T-helper 1 cell (primary cell): Measurements from ENCODE around the gene MAD1L1.
"Not testable (repeated sequence)": the region's sequence is repeated elsewhere in the genome, so short reads cannot be mapped to it uniquely, and the experiment has no call there.

Experiments
- DNase-seq, 5 donors: peaks; one replicate each; pipeline ENCODE4 v3.0.0-alpha.2; 2012 to 2020

MAD1L1 gene

DNA sequence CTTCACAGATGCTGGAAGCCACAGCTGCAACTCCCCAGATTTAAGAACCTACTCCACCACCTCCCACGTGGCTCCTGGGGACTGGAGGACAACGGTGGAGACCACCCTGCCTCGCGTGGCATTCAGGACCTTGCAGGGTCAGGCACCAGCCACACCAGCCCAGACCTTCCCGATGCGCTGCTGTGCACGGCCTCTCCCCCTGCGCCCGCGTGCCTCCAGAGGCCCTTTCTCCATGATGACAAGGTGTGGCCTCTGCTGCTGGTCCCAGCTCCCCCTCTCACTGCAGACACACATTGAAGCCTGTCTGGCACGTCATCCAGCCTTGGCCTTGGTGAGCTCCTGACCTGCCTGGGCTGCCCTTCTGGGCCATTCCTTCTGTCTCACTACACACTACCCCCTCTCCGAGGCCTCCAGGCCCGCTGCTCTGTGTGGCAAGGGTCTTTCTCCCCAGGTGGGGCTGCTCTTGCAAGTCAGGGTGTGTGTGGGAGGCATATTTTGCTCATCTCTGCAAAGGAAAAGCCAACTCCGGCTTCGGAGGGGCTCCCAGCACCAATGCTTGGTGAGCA, 254.8 kb downstream of the MAD1L1 start:
- DNase-seq, result no peak

GRCh38 chr7:1977059-1977875, 255.5 kb downstream of the MAD1L1 start:
- DNase-seq, result no peak

DNA sequence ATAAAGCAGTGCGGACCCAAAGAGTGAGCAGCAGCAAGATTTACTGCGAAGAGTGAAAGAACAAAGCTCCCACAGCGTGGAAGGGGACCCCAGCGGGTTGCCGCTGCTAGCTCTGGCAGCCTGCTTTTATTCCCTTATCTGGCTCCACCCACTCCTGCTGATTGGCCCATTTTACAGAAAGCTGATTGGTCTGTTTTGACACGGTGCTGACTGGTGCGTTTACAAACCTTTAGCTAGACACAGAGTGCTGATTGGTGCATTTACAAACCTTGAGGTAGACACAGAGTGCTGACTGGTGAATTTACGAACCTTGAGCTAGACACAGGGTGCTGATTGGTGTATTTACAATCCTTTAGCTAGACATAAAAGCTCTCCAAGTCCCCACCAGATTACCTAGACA, 256.2 kb downstream of the MAD1L1 start:
- DNase-seq, result not testable (repeated sequence)

DNA sequence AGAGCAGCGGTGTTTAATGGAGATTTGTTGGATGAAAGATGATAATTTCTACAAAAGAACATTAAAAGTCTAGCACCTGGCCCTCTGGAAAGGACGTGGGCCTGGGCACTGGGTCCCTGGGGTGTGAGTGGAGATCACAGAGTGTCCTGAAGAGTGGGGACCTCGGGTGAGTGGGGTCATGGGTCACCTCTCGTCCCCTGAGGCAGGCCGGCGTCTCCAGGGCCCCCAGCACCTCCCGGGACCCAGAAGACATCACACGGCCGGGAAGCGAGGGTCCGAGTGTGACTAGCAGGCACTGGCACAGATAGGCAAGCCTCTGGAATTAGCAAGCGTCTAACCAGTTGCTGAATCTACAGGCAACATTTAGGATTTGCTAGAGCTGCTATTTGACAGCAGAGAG, 257.2 kb downstream of the MAD1L1 start:
- DNase-seq, result no peak

DNA sequence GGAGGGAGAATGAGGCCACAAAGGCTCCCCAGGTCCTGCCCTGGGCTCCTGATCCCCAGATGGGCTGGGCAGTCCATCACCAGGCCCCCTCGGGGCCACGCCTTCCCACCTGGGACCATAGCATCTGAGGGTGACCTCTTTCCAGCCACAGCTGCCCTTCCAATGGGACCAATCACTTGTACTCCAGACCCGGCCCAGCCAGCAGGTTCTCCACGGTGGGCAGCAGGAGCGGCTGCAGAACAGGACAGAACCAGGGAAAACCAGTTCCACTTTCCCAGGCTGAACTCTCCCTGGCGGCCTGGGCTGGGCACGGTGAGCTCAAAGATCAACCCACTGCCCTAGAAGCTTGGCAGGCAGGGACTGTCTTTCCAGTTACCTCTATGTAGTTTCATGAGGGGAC, 257.6 kb downstream of the MAD1L1 start:
- no peak for DNase-seq

GRCh38 chr7:1974290-1975101, 258.2 kb downstream of the MAD1L1 start:
- no peak for DNase-seq

- no peak for DNase-seq
Observed at GRCh38 chr7:1973321-1974251, 259.2 kb downstream of the MAD1L1 start.

- no peak for DNase-seq
Observed at GRCh38 chr7:1972744-1973143, 260.0 kb downstream of the MAD1L1 start.

DNA sequence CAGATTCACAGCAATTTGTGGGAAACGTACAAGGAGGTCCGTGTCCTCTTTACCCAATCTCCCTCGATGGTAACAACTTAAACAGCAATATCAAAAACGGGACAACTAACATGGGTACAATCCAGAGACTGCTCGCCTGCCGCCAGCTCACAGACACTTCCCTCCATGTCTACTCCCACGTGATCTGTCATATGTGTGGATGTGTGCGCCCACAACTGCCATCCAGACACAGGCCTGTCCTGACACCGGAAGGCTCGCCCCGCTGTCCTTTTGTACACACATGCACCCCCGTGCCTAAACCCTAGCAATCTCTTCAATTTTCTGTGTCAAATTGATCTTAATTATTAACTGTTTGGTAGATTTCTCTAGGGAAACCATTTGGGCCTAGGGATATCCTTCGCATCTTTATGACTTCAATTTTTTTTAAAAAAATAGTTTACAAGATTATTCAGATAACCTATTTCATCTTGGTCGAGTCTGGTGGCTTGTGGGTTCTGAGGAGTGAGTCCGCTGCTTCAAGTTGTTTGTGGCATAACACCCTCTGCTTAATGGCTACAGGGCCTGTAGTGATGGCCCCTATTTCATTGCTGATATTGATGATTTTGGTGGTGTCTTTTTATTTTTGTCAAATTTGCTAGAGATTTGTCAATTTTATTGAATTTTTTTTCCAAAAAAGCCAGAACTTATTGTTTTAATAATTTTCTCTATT, 260.6 kb downstream of the MAD1L1 start:
- DNase-seq, result no peak

DNA sequence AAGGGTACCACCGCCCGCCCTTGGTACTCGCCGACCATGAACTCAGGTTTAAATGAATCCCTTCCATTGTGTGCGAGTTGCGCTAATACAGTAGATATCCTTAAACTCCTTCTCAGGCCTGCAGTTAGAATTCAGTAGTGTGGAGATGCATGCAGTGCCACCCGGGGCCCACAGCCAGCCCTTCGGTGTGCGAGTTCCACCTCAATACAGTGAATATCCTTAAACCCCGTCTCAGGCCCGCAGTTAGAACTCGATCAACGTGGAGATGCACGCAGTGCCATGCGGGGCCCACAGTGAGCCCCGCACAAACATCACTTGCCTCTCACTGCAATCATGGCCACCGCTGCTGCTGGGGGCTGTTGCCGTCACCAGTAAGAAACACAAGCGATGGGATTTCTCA, 261.9 kb downstream of the MAD1L1 start:
- DNase-seq, result no peak

DNA sequence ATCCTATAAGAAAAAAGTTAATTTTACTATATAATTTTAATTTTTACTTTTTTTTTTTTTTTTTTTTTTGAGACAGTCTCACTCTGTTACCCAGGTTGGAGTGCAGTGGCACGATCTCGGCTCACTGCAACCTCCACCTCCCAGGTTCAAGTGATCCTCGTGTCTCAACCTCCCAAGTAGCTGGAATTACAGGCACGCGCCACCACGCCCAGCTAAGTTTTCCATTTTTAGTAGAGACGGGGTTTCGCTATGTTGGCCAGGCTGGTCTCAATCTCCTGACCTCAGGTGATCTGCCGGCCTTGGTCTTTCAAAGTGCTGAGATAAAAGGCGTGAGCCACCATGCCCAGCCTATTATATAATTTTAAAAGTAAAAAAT, 262.5 kb downstream of the MAD1L1 start:
- DNase-seq, result not testable (repeated sequence)

- no peak for DNase-seq
Observed at GRCh38 chr7:1969459-1970284, 263.1 kb downstream of the MAD1L1 start.

DNA sequence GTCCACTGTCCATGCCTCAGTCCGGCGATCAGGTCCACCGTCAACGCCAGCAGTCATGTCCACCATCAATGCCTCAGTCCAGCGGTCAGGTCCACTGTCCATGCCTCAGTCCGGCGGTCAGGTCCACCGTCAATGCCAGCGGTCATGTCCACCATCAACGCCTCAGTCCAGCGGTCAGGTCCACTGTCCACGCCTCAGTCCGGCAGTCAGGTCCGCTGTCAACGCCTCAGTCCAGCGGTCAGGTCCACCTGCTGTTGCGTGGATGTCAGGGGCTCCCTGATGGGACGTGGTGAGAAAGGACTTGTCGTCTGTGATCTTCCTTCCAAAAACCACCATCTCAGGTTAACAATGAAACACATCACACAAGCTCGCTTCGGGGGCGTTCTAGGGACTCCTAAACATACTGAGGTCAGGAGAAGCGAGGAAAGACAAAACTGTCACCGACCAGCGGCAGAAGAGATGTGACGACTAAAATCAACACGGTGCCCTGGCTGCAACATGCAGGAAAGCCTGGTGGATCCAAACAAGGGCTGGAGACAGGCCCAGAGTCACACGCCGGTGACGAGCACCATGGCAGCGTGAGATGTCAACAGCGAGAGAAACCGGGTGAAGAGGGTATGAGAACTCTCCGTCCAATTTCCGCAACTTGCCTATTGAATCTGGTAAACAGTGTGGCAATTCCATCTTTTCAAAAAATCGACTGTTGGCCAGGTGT, 264.2 kb downstream of the MAD1L1 start:
- peak in 1 of 5 donors; percentile 3 for DNase-seq

DNA sequence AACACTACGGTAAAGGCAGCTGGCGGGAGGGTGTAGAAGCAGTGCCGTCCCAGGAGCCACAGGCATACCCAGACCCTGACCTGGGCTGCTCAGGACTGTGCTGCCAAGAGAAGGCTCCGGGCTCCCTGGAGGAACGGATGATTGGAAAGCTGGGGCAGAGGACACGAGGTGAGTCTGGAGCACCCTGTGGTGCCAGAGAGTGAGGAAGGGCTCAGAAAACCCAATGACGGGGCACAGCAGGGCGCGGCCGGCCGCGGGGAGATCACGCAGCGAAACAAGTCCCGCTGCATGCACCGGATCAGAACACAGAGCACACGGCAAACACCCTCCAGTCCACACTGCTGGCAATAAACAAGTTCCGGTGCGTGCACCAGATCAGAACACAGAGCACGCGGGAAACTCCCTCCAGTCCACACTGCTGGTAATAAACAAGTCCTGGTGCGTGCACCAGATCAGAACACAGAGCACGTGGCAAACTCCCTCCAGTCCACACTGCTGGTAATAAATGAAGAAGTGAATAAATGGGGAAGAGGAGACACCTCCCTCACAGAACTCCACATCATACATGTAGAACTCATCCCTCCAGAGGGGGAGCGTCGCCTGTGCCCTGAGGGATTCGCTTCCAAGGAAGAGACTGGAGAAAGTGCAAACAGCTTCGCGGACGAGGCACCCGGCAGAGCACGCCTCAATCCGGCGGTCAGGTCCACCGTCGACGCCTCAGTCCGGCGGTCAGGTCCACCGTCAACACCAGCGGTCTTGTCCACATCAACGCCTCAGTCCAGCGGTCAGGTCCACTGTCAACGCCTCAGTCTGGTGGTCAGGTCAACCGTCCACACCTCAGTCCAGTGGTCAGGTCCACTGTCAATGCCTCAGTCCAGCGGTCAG, 265.0 kb downstream of the MAD1L1 start:
- DNase-seq, result no peak

GRCh38 chr7:1966631-1967200, 266.0 kb downstream of the MAD1L1 start:
- no peak for DNase-seq

DNA sequence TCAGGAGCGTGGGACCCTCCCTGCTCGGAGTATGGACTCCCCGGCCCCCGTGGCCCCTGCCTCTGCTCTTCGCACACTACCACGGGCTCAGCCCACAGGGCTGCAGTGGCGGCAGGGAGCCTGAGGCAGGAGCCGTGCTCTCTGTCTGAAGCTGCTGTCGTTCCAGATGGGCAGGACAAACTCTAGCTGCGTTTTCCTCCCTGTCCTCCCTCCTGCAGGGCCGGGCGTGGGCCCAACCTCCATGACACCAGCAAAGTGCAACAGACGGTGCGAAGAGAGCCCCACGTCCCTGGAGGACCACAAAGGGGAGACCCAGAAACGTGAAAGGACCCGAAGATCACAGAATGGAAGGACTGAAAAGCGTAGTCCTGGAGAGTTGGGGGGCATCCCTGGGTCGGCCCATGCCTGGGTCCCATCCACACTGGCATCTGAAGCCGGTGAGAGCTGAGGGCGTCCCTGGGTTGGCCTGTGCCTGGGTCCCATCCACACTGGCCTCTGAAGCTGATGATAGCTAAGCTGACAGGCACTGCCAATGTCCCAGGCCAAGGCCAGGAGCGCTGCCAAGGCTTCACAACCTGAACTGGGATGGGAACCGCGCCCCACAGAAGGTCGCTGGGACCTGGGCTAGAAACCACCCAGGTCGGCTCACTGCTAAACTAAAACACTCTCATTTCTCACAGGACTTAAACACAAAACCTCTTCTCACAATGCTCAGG, 267.0 kb downstream of the MAD1L1 start:
- no peak for DNase-seq

DNA sequence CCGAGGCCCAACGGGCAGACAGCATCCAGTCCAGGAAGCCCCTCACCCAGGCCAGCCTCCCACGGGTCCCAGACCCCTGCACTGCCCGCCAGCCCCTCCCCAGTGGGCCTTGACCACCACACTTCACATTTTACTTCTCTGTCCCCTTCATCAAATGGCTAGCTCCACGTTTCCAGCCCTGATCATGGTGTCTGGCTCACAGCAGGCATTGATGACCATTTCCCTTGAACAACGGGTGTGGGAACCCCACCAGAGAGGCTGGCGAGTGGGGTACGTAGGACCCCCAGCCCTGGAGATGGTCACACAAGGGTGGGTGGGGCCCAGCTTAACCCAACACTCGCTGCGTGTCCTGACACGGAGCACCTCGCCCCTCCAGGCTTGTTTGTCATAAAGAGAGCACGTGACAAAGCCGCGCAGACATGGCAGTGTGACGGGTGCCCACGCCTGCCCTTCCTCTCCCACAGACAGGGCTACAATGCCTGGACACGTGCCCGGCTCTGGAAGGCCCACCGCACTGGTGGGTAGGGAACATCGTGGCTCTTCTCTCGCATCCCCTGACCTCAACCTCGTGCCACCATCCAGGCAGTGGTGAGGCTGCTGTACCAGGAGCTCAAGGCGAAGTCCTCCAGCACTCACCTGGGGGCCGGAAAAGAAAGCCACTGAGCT, 267.7 kb downstream of the MAD1L1 start:
- DNase-seq, result no peak
